Cardiac fibroblast (primary cell): ENCODE measurements around the gene AMH.

Source experiments
- DNase-seq, 2 donors: peaks; one replicate each; pipeline versions ENCODE4 v3.0.0 to v3.0.0-alpha.2; 2010; ENCODE audit warnings: low read depth in 2 of 2
- H3K4me3 ChIP-seq, 2 donors: replicated peaks in 1 of 2; 1 replicate in 1 of 2; 2 replicates in 1 of 2; pipeline ENCODE4 v1.5.1; 2011; ENCODE audit warnings: low read depth in 2 of 2, low read length in 2 of 2, mild to moderate bottlenecking in 2 of 2, moderate library complexity in 1 of 2
- CTCF ChIP-seq: IDR thresholded peaks from one replicate; pipeline ENCODE4 v1.5.1; 2011; ENCODE audit warnings: low read depth, mild to moderate bottlenecking, low read length, inconsistent platforms

Gene AMH

GRCh38 chr19:2221250-2221831 is 27.8 kb upstream of the AMH start:
- H3K4me3 ChIP-seq: no peak overlapping the region
- no peak for TF ChIP-seq CTCF
- peak; percentile 34 to 84 for DNase-seq

GRCh38 chr19:2221918-2222317 is 27.2 kb upstream of the AMH start:
- no peak for DNase-seq
- peak; percentile 9 for TF ChIP-seq CTCF
- H3K4me3 ChIP-seq: no peak overlapping the region

GRCh38 chr19:2223391-2223790 is 25.7 kb upstream of the AMH start:
- no peak overlapping the region for H3K4me3 ChIP-seq
- no peak for TF ChIP-seq CTCF
- no peak for DNase-seq

GRCh38 chr19:2223959-2224358 is 25.2 kb upstream of the AMH start:
- H3K4me3 ChIP-seq: no peak overlapping the region
- no peak for DNase-seq
- TF ChIP-seq CTCF: no peak

- no peak overlapping the region for H3K4me3 ChIP-seq
- no peak for TF ChIP-seq CTCF
- DNase-seq: no peak
These were observed 24.3 kb upstream of the AMH start for GRCh38 chr19:2224754-2225349.

GRCh38 chr19:2225415-2226050 is 23.6 kb upstream of the AMH start:
- no peak for DNase-seq
- no peak for TF ChIP-seq CTCF
- no peak overlapping the region for H3K4me3 ChIP-seq
